Measurements from ENCODE around the gene ARHGAP21. TPM values are rescaled to one million over a fixed set of nuclear protein-coding genes. Genes with fewer than 3 reads are reported as not detected.

The ARHGAP21 gene
- total and polyA plus RNA-seq, 9 of the 15 experiments (the other 6 are each of a cell fraction or from before 2014, with no cell fraction given), result 13.6 to 145 (median 60.8) TPM

GRCh38 chr10:24708081-24708480 is 15.6 kb downstream of the ARHGAP21 start (continued):
- peak; percentile 12; the same call in 1 of the 2 replicates for TF ChIP-seq HMBOX1 (IDR thresholded peaks at IDR 0.05)
- no peak for TF ChIP-seq ZNF311 (CRISPR knock-in tag; IDR thresholded peaks at IDR 0.05)
- no peak for TF ChIP-seq STAG1 (CRISPR knock-in tag; IDR thresholded peaks at IDR 0.05; ENCODE audit: borderline replicate concordance)
- no peak for TF ChIP-seq E4F1 (CRISPR knock-in tag; IDR thresholded peaks at IDR 0.05; ENCODE audit: borderline replicate concordance)
- no peak for TF ChIP-seq JUND (IDR thresholded peaks at IDR 0.05; ENCODE audit: borderline replicate concordance, low read depth, low read length)
- TF ChIP-seq JUND (tag; IDR thresholded peaks at IDR 0.05; ENCODE audit: borderline replicate concordance, low read depth, low read length), result 0 out of 3 replicates have a peak, but pooled peaks have one; percentile 22
- TF ChIP-seq MTF1 (CRISPR knock-in tag; IDR thresholded peaks at IDR 0.05; ENCODE audit: borderline replicate concordance), result no peak

- Histone ChIP-seq H4K20me1 (replicated peaks; ENCODE audit: control insufficient read depth, insufficient read depth, low read length) (peaks cover 25% of the 10 kb centered on the region; the same call in 1 of the 2 replicates), H3K27me3 (ENCODE audit: control insufficient read depth in 2 of 2, insufficient read depth in 2 of 2, low read length in 2 of 2) (no peaks in the 10 kb centered on the region), H2AFZ (ENCODE audit: low read depth, low read length) (no peak overlapping the region), H3K36me3 (ENCODE audit: control insufficient read depth, insufficient read depth, low read length) (peaks cover 6% of the 10 kb centered on the region; the same call in 2 of the 3 replicates), H3K9me3 (replicated peaks; ENCODE audit: control insufficient read depth, insufficient read depth, low read depth, low read length) (no peaks in the 10 kb centered on the region), H3K4me3 (no peak overlapping the region), H3K79me2 (ENCODE audit: control insufficient read depth, insufficient read depth, low read length) (peaks cover 98% of the 10 kb centered on the region), H3K27ac (ENCODE audit: extremely low read depth, low read depth, low read length) (no peak overlapping the region), H3K4me1 (replicated peaks in 1 of 2; ENCODE audit: control insufficient read depth in 2 of 2, insufficient read depth in 2 of 2, low read length in 2 of 2) (peaks cover 0 to 33% of the 10 kb centered on the region in 2 experiments; a peak in 4 of 5 replicates), H3K9ac (ENCODE audit: insufficient read depth in 1 of 2, low read depth in 2 of 2, low read length in 2 of 2) (peak overlapping the region in 1 of 2 experiments; percentile 16; a peak in 2 of 4 replicates), H3K4me2 (ENCODE audit: insufficient read depth, low read length) (peak overlapping the region; percentile 39), H3K9me1 (ENCODE audit: control insufficient read depth, insufficient read depth, low read length) (no peaks in the 10 kb centered on the region)
- 34% methylated on average over 3 of the region's 3 CpGs for WGBS (ENCODE audit: insufficient coverage, low coverage, missing lambda C conversion rate)
- peak; percentile 72 for ATAC-seq
- intact Hi-C loops (cut with micrococcal nuclease), result no loop called here
- no peak for FAIRE-seq
- in situ Hi-C loops (cut with MboI), result no loop called here
- ChIA-PET CTCF (ENCODE audit: low intra/inter-chr PET ratio) (no interaction called here), POLR2A (interaction anchor here (0.7 to 1.9 kb wide), 5 partner anchors 9 to 195 kb away, joined by 3 to 11 read pairs (median 4); no protein-coding TSS in a partner anchor)
- no TSS peak for BruUV-seq (replicated peaks)
- peak in 2 of 4 experiments; percentile 31 to 33 for DNase-seq (ENCODE audit: extremely low read depth in 1 of 4, low spot score in 3 of 4)
- no peak for TF ChIP-seq ZNF184 (CRISPR knock-in tag; IDR thresholded peaks at IDR 0.05)
- peak in 1 of 2 experiments; percentile 48; a peak in 1 of 4 replicates for TF ChIP-seq HDAC1 (IDR thresholded peaks at IDR 0.05)
- TF ChIP-seq GTF2F1 (IDR thresholded peaks at IDR 0.05; ENCODE audit: low read depth, low read length), result no peak
- TF ChIP-seq PKNOX1 (IDR thresholded peaks at IDR 0.05), result peak; percentile 24; the same call in 1 of the 2 replicates
- TF ChIP-seq POLR2H (tag; IDR thresholded peaks at IDR 0.05; ENCODE audit: low read depth), result no peak
- no peak for TF ChIP-seq ZBTB2 (IDR thresholded peaks at IDR 0.05)
- no peak for TF ChIP-seq RBM22 (IDR thresholded peaks at IDR 0.05; ENCODE audit: low read depth, low read length, poor library complexity, severe bottlenecking)
Measured at GRCh38 chr10:24707445-24707844, 16.2 kb downstream of the ARHGAP21 start.
